Sciatic nerve (tissue), 2 donors: ENCODE measurements around the gene MUC2. TPM values are rescaled to one million over a fixed set of nuclear protein-coding genes. Genes with fewer than 3 reads are reported as not detected.

Experiments used
- ATAC-seq: fragments of 200-7000 bp; cut with Tn5 transposase; one replicate; pipeline ENCODE4 v1.9.1; 2020; ENCODE audit warnings: mild to moderate bottlenecking, moderate library complexity
- DNase-seq: peaks from one replicate; pipeline ENCODE4 v3.0.0-alpha.2; 2020; ENCODE audit warnings: low spot score
- intact Hi-C: fragments of 100-400 bp; cut with DNase I; formaldehyde crosslinking; loops from one replicate; pipeline ENCODE4 v1.14.2; 2022
- total RNA-seq: library from RNA; stranded (reverse); fragmentation: NEBNext Ultra II Directional; extraction: Animal tissue kit (Norgen Biotek cat#: 25700); gene quantifications from one replicate; pipeline ENCODE4 v1.2.1, GENCODE V29; 2021
- donor health status: DM: no; HTN: no; CAD: no.
- donor health status: DM: no; HTN: no; CAD: no.

The MUC2 gene
- total RNA-seq, 1 donor from 2014 or later: not detected

DNA sequence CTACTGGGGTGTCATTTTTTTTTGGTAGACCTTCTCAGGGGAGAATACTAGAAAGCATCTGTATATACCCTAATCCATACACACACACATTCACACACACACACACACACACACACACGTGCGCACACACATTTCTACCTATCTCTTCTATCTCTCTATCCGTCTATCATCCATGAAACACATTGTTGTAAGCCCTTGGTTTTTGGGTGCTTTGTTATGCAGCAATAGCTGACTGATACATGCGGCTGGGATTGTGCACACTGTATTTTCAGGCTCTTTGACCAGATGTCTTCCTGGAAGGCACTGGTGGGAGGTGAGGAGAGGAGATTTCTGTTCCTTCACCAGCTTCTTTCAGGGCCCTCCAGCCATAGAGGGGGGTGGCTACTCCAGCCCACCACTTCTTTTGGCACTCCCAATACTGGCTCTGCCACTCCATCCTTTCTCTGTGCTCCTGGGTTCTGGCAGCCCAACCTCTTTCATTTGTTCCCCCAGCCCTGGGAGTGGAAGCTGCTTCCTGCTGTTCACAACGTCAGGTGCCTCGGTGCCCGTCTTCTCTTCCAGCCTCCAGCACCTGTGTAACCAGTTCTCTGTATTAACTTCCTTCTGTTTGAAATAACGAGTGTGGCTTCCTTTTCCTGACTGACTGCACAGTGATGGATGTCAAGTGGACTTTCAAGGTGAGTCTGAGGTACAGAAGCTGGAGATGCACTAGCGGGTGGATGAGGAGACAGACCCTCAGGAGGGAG is 12.4 kb upstream of the MUC2 start:
- DNase-seq (no peak), ATAC-seq (no peak)
- intact Hi-C loops: no loop called here

DNA sequence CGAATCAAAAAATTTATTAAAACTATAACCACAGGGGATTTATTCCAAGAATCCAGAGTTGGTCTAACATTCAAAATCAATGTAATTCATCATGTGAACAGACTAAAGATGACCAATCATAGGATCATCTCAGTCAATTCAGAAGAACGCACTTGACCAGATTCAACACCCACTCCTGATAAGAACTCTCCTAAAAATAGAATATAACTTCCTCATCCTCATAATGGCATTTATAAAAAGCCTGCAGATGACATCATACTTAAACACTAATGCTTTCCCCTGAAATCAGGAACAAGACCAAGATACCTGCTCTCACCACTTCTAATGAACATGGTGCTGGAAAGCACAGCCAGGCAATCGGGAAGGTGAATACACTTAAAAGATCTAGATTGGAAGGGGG is 10.5 kb upstream of the MUC2 start:
- DNase-seq: no peak
- ATAC-seq: no peak
- intact Hi-C loops: no loop called here

- ATAC-seq: no peak
- intact Hi-C loops: no loop called here
- DNase-seq: no peak
Measured at GRCh38 chr11:1067812-1068496, 6.7 kb upstream of the MUC2 start.

DNA sequence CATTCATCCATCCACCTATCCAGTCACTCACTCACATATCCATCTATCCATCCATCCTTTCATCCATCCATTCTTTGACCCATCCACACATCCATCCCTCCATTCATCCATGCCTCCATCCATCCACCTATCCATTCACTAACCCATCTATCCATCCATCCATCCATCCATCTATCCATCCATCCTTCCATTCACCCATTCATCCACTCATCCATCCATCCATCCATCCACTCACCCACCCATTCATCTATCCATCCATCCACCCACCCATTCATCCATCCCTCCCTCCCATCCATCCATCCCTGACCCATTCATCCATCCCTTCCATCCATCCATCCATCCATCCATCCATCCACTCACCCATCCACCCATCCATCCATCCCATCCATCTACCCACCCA is 4.9 kb upstream of the MUC2 start:
- no peak for DNase-seq
- ATAC-seq: no peak
- intact Hi-C loops: no loop called here

- ATAC-seq (no peak), DNase-seq (no peak)
- intact Hi-C loops: no loop called here
Measured at GRCh38 chr11:1070594-1071462, 3.8 kb upstream of the MUC2 start.

GRCh38 chr11:1071571-1072115 is 3.0 kb upstream of the MUC2 start:
- ATAC-seq (no peak), DNase-seq (peak; percentile 52)
- intact Hi-C loops: no loop called here

- intact Hi-C loops: no loop called here
- ATAC-seq (no peak), DNase-seq (peak; percentile 43)
Measured at GRCh38 chr11:1072116-1072820, 2.4 kb upstream of the MUC2 start.

- ATAC-seq: no peak
- DNase-seq: peak; percentile 47
- intact Hi-C loops: no loop called here
Measured at GRCh38 chr11:1072821-1073231, 1.8 kb upstream of the MUC2 start.

DNA sequence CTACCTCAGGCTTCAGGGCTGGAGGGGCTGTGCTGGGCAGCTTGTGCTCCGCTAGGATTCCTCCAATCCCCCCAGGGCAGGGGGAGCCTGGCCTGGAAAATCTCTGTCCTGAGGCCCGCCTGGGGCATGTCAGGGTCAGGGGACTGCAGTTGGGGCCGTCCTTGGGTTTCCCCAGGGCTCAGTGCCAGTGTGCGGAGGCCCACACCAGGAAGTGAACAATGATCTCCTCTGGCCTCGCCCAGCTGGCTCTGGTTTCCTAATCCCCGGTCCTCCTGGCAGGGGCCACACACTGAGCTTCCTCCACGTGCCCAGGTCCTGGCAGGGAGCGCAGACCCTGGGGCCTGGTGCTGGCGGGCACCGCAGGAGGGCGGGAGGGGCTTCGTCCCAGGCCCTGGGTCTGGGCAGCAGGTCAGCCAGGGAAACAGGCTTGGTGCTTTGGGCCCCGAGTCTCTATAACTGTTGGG is 1.4 kb upstream of the MUC2 start:
- intact Hi-C loops: no loop called here
- DNase-seq (peak; percentile 56), ATAC-seq (no peak)

- DNase-seq (peak; percentile 39), ATAC-seq (no peak)
- intact Hi-C loops: no loop called here
Measured at GRCh38 chr11:1073851-1074243, 827 bp upstream of the MUC2 start.

- intact Hi-C loops: no loop called here
- DNase-seq (peak; percentile 58), ATAC-seq (no peak)
Measured at GRCh38 chr11:1075341-1075911, 752 bp downstream of the MUC2 start.

- DNase-seq (no peak), ATAC-seq (no peak)
- intact Hi-C loops: no loop called here
Measured at GRCh38 chr11:1076061-1076665, 1.5 kb downstream of the MUC2 start.

GRCh38 chr11:1077033-1077416 is 2.4 kb downstream of the MUC2 start:
- intact Hi-C loops: no loop called here
- no peak for ATAC-seq
- DNase-seq: peak; percentile 56

DNA sequence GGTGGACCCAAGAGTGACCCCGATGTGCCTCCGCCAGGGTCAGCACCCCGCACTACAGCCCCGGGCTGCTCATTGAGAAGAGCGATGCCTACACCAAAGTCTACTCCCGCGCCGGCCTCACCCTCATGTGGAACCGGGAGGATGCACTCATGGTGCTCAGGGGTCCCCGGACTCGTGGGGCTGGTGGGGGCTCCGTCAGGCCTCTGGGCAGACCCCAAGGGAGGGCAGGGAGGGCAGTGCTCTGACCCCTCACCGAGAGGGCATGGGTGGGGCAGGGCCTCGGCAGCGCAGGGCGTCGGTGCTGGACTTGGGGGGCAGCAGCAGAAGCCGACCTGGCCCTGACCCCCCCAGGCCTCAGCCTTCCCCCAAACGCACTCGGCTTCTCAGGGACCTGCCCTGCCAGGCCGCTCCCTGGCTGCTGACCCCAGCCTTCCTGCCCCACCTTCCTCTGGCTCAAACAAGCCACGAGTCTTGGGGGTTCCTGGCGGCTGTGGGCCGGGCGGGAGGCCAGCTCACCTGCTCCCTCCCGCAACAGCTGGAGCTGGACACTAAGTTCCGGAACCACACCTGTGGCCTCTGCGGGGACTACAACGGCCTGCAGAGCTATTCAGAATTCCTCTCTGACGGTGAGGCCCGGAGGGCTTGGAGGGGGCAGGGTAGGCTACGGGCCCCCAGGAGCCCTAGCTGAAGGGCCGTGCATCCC is 2.9 kb downstream of the MUC2 start:
- peak; percentile 42 for DNase-seq
- ATAC-seq: no peak
- intact Hi-C loops: no loop called here

- ATAC-seq (no peak), DNase-seq (peak; percentile 51)
Measured at GRCh38 chr11:1078191-1078601, 3.5 kb downstream of the MUC2 start.

GRCh38 chr11:1081601-1082311 is 7.1 kb downstream of the MUC2 start:
- intact Hi-C loops: no loop called here
- peak; percentile 42 for DNase-seq
- no peak for ATAC-seq

More at GRCh38 chr11:1078191-1078601, 3.5 kb downstream of the MUC2 start:
- intact Hi-C loops: no loop called here

GRCh38 chr11:1082346-1082727 is 7.7 kb downstream of the MUC2 start:
- ATAC-seq (peak; percentile 18), DNase-seq (peak; percentile 54)
- intact Hi-C loops: no loop called here
